ENCODE measurements around the gene MUS81. TPM values are rescaled to one million over a fixed set of nuclear protein-coding genes. Genes with fewer than 3 reads are reported as not detected.

Gene MUS81
- total and polyA plus RNA-seq, 10 of the 15 experiments (the other 5 are each of a cell fraction or from before 2014, with no cell fraction given) = 11.8 to 76.1 (median 48.4) TPM

GRCh38 chr11:65860278-65861164 is at the start of gene MUS81 (continued):
- TF ChIP-seq SIN3A (IDR thresholded peaks at IDR 0.05; ENCODE audit: low read depth, low read length) (peak; percentile 76; the same call in 1 of the 2 replicates), PAX8 (IDR thresholded peaks at IDR 0.05) (no peak), HCFC1 (IDR thresholded peaks at IDR 0.05; ENCODE audit: low read length) (peak; percentile 64), SKIL (IDR thresholded peaks at IDR 0.05; ENCODE audit: low read depth, poor library complexity, severe bottlenecking) (peak; percentile 15), MAX (IDR thresholded peaks at IDR 0.05; ENCODE audit: low read depth, low read length) (peak; percentile 41; the same call in 1 of the 2 replicates), CREM (IDR thresholded peaks at IDR 0.05; ENCODE audit: low read depth) (peak; percentile 71), ESRRA (IDR thresholded peaks at IDR 0.05; ENCODE audit: low read length) (no peak), DPF2 (IDR thresholded peaks at IDR 0.05) (peak; percentile 57; the same call in 1 of the 2 replicates), CBFB (IDR thresholded peaks at IDR 0.05; ENCODE audit: low read depth) (no peak), NR2C1 (IDR thresholded peaks at IDR 0.05) (peak; percentile 56), HDAC6 (IDR thresholded peaks at IDR 0.05; ENCODE audit: unreplicated experiment) (no peak), EED (IDR thresholded peaks at IDR 0.05; ENCODE audit: low read depth) (peak; percentile 68; the same call in 1 of the 2 replicates), RFX5 (IDR thresholded peaks at IDR 0.05; ENCODE audit: low read depth, low read length) (0 out of 2 replicates have a peak, but pooled peaks have one; percentile 14), SMAD5 (IDR thresholded peaks at IDR 0.05; ENCODE audit: low read depth) (peak; percentile 76), IKZF2 (IDR thresholded peaks at IDR 0.05) (peak; percentile 65 to 71), SRF (IDR thresholded peaks at IDR 0.05; ENCODE audit: low read depth in 2 of 2, low read length in 2 of 2) (peak in 1 of 2 experiments; percentile 71; a peak in 1 of 4 replicates), ZBTB11 (CRISPR knock-in tag; IDR thresholded peaks at IDR 0.05) (0 out of 2 replicates have a peak, but pooled peaks have one; percentile 4), TCF12 (IDR thresholded peaks at IDR 0.05; ENCODE audit: low read depth, low read length) (0 out of 2 replicates have a peak, but pooled peaks have one; percentile 53), BMI1 (IDR thresholded peaks at IDR 0.05; ENCODE audit: borderline replicate concordance) (no peak), CTCF (IDR thresholded peaks at IDR 0.05 in 2 of 3, conservative IDR thresholded peaks at IDR 0.05 in 1 of 3; ENCODE audit: control insufficient read depth in 2 of 3, extremely low read depth in 1 of 3, insufficient read depth in 1 of 3, low read depth in 3 of 3, low read length in 3 of 3) (peak; percentile 84 to 96 (median 89))
